Measurements from ENCODE around the gene EPHA2. TPM values are rescaled to one million over a fixed set of nuclear protein-coding genes. Genes with fewer than 3 reads are reported as not detected.

The EPHA2 gene
- total RNA-seq, 2 donors from 2014 or later: not detected

- Mint-ChIP-seq H3K27ac (no peak overlapping the region), H3K4me3 (no peak overlapping the region), H3K27me3 (peaks cover 13 to 16% of the 10 kb centered on the region in 2 donors), H3K36me3 (no peaks in the 10 kb centered on the region), H3K4me1 (ENCODE audit: low read depth in 2 of 2) (no peaks in the 10 kb centered on the region), H3K9me3 (no peaks in the 10 kb centered on the region)
- DNase-seq (ENCODE audit: low spot score) (no peak), ATAC-seq (no peak)
Observed at GRCh38 chr1:16191309-16191708, 35.4 kb upstream of the EPHA2 start.

GRCh38 chr1:16189921-16190621, 34.2 kb upstream of the EPHA2 start:
- ATAC-seq: no peak
- no peaks in the 10 kb centered on the region for H3K36me3 Mint-ChIP-seq
- no peak overlapping the region for H3K27ac Mint-ChIP-seq
- H3K4me3 Mint-ChIP-seq: no peak overlapping the region
- no peak for DNase-seq (ENCODE audit: low spot score)
- no peaks in the 10 kb centered on the region for H3K9me3 Mint-ChIP-seq
- H3K27me3 Mint-ChIP-seq: peaks cover 13 to 16% of the 10 kb centered on the region in 2 donors
- no peaks in the 10 kb centered on the region for H3K4me1 Mint-ChIP-seq (ENCODE audit: low read depth in 2 of 2)

- Mint-ChIP-seq H3K27me3 (peaks cover 15 to 16% of the 10 kb centered on the region in 2 donors), H3K4me1 (ENCODE audit: low read depth in 2 of 2) (no peaks in the 10 kb centered on the region), H3K36me3 (no peaks in the 10 kb centered on the region), H3K9me3 (no peaks in the 10 kb centered on the region), H3K4me3 (no peak overlapping the region), H3K27ac (no peak overlapping the region)
- ATAC-seq: no peak
- DNase-seq (ENCODE audit: low spot score): no peak
Observed at GRCh38 chr1:16189003-16189402, 33.1 kb upstream of the EPHA2 start.

- Mint-ChIP-seq H3K4me1 (ENCODE audit: low read depth in 2 of 2) (no peaks in the 10 kb centered on the region), H3K27ac (no peak overlapping the region), H3K27me3 (peaks cover 15 to 16% of the 10 kb centered on the region in 2 donors), H3K36me3 (no peaks in the 10 kb centered on the region), H3K4me3 (no peak overlapping the region), H3K9me3 (no peaks in the 10 kb centered on the region)
- peak; percentile 74 to 80 for ATAC-seq
- peak; percentile 78 for DNase-seq (ENCODE audit: low spot score)
Observed at GRCh38 chr1:16187748-16188401, 32.0 kb upstream of the EPHA2 start.

- Mint-ChIP-seq H3K27ac (no peak overlapping the region), H3K36me3 (no peaks in the 10 kb centered on the region), H3K4me3 (no peak overlapping the region), H3K4me1 (ENCODE audit: low read depth in 2 of 2) (no peaks in the 10 kb centered on the region), H3K27me3 (peaks cover 15 to 16% of the 10 kb centered on the region in 2 donors), H3K9me3 (no peaks in the 10 kb centered on the region)
- DNase-seq (ENCODE audit: low spot score): no peak
- no peak for ATAC-seq
Observed at GRCh38 chr1:16186655-16187235, 30.9 kb upstream of the EPHA2 start.

GRCh38 chr1:16184557-16185303, 28.9 kb upstream of the EPHA2 start:
- Mint-ChIP-seq H3K27me3 (peaks cover 8% of the 10 kb centered on the region in 2 donors), H3K27ac (no peak overlapping the region), H3K36me3 (no peaks in the 10 kb centered on the region), H3K4me1 (ENCODE audit: low read depth in 2 of 2) (no peaks in the 10 kb centered on the region), H3K9me3 (no peaks in the 10 kb centered on the region), H3K4me3 (no peak overlapping the region)
- no peak for ATAC-seq
- DNase-seq (ENCODE audit: low spot score): no peak

- ATAC-seq: no peak
- Mint-ChIP-seq H3K4me3 (no peak overlapping the region), H3K27ac (no peak overlapping the region)
Observed at GRCh38 chr1:16183765-16184556, 28.1 kb upstream of the EPHA2 start.

GRCh38 chr1:16183179-16183578, 27.3 kb upstream of the EPHA2 start:
- Mint-ChIP-seq H3K36me3 (no peaks in the 10 kb centered on the region), H3K4me3 (no peak overlapping the region), H3K4me1 (ENCODE audit: low read depth in 2 of 2) (no peaks in the 10 kb centered on the region), H3K9me3 (no peaks in the 10 kb centered on the region), H3K27me3 (peaks cover 0 to 6% of the 10 kb centered on the region in 2 donors), H3K27ac (no peak overlapping the region)
- DNase-seq (ENCODE audit: low spot score) (no peak), ATAC-seq (no peak)

More at GRCh38 chr1:16183765-16184556, 28.1 kb upstream of the EPHA2 start:
- no peak for DNase-seq (ENCODE audit: low spot score)
- Mint-ChIP-seq H3K4me1 (ENCODE audit: low read depth in 2 of 2) (no peaks in the 10 kb centered on the region), H3K9me3 (no peaks in the 10 kb centered on the region), H3K36me3 (no peaks in the 10 kb centered on the region), H3K27me3 (peaks cover 4 to 5% of the 10 kb centered on the region in 2 donors)

GRCh38 chr1:16181887-16182719, 26.2 kb upstream of the EPHA2 start:
- no peaks in the 10 kb centered on the region for H3K9me3 Mint-ChIP-seq
- ATAC-seq (no peak), DNase-seq (ENCODE audit: low spot score) (no peak)
- H3K4me3 Mint-ChIP-seq: no peak overlapping the region
- H3K36me3 Mint-ChIP-seq: no peaks in the 10 kb centered on the region
- peaks cover 0 to 12% of the 10 kb centered on the region in 2 donors for H3K27me3 Mint-ChIP-seq
- no peak overlapping the region for H3K27ac Mint-ChIP-seq
- H3K4me1 Mint-ChIP-seq (ENCODE audit: low read depth in 2 of 2): no peaks in the 10 kb centered on the region

- Mint-ChIP-seq H3K9me3 (no peaks in the 10 kb centered on the region), H3K4me1 (ENCODE audit: low read depth in 2 of 2) (peaks cover 0 to 4% of the 10 kb centered on the region in 2 donors), H3K36me3 (no peaks in the 10 kb centered on the region), H3K4me3 (no peak overlapping the region), H3K27ac (no peak overlapping the region), H3K27me3 (peaks cover 0 to 21% of the 10 kb centered on the region in 2 donors)
- DNase-seq (ENCODE audit: low spot score) (no peak), ATAC-seq (no peak)
Observed at GRCh38 chr1:16180291-16180824, 24.5 kb upstream of the EPHA2 start.

- no peak overlapping the region for H3K27ac Mint-ChIP-seq
- no peaks in the 10 kb centered on the region for H3K36me3 Mint-ChIP-seq
- no peak overlapping the region for H3K4me3 Mint-ChIP-seq
- H3K27me3 Mint-ChIP-seq: peaks cover 0 to 19% of the 10 kb centered on the region in 2 donors
- DNase-seq (ENCODE audit: low spot score) (no peak), ATAC-seq (no peak)
- no peaks in the 10 kb centered on the region for H3K9me3 Mint-ChIP-seq
- H3K4me1 Mint-ChIP-seq (ENCODE audit: low read depth in 2 of 2): peaks cover 0 to 4% of the 10 kb centered on the region in 2 donors
Observed at GRCh38 chr1:16178596-16179497, 23.0 kb upstream of the EPHA2 start.
